H1 (cell line): ENCODE results near the gene UGGT1. TPM values are rescaled to one million over a fixed set of nuclear protein-coding genes. Genes with fewer than 3 reads are reported as not detected.

Source experiments
- polyA plus RNA-seq, 7 experiments: library from polyadenylated mRNA; depleted of rRNA in 3 of 7; stranded (reverse) in 5 of 7; unstranded in 2 of 7; fragments of >200 nt in 5 of 7; fragments of 200-250 nt in 2 of 7; gene quantifications; 1 replicate in 5 of 7; 2 replicates in 1 of 7; 4 replicates in 1 of 7; pipeline versions ENCODE4 v1.2.1 to v1.2.3, GENCODE V29; 2011 to 2013; ENCODE audit warnings: missing spikeins in 2 of 7, mixed read lengths in 2 of 7
- small RNA-seq: library from polyadenylated mRNA; stranded (forward); fragments of <200 nt; extraction: miRNeasy Mini kit (QIAGEN cat#:217004); gene quantifications from one replicate; pipeline ENCODE3, GENCODE V24; 2013; ENCODE audit not compliant: insufficient read depth
- total RNA-seq: library from RNA; stranded (reverse); fragmentation: NEBNext Ultra II Directional; extraction: Animal tissue kit (Norgen Biotek cat#: 25700); gene quantifications from 2 replicates; pipeline ENCODE4 v1.2.1, GENCODE V29; 2021

UGGT1 gene
- total and polyA plus RNA-seq, 2 of the 8 experiments (the other 6 are each of a cell fraction or from before 2014, with no cell fraction given), result 14.9 to 57.3 TPM

Small RNAs within 50 kb of the gene (small RNA-seq; reads per million reads assigned to genes)
- gene AC108059.2 (not detected), gene AC108059.3 (not detected), gene DYNLT3P2 (not detected), gene RF00019 (not detected)

Other genes starting within 250 kb of the UGGT1 start
- 73.9 and 80.6 TPM in 2 replicates for gene POLR2D, start 233.0 kb upstream of the UGGT1 start, total RNA-seq
- gene POLR2D, start 233.0 kb upstream of the UGGT1 start, polyA plus RNA-seq (2011; rRNA removed), result 19.5 and 25.3 TPM in 2 replicates
- gene AMMECR1L, start 205.2 kb upstream of the UGGT1 start, total RNA-seq, result 18.8 and 19.7 TPM in 2 replicates
- gene AMMECR1L, start 205.2 kb upstream of the UGGT1 start, polyA plus RNA-seq (2011; rRNA removed), result 10.1 and 10.2 TPM in 2 replicates
- 49.2 and 54.3 TPM in 2 replicates for gene SAP130, start 63.1 kb upstream of the UGGT1 start, total RNA-seq
- gene SAP130, start 63.1 kb upstream of the UGGT1 start, polyA plus RNA-seq (2011; rRNA removed), result 51.4 and 58.6 TPM in 2 replicates
- gene HS6ST1, start 227.7 kb downstream of the UGGT1 start, total RNA-seq, result 72.8 and 74.6 TPM in 2 replicates
- 37.4 and 61.3 TPM in 2 replicates for gene HS6ST1, start 227.7 kb downstream of the UGGT1 start, polyA plus RNA-seq (2011; rRNA removed)